NAMALWA (cell line): ENCODE results near the gene SORD.

Experiments
- DNase-seq: peaks from one replicate; pipeline ENCODE4 v3.0.0-alpha.2; 2015; ENCODE audit warnings: low spot score

Gene SORD

GRCh38 chr15:45116482-45117307, 93.7 kb downstream of the SORD start:
- no peak for DNase-seq

DNA sequence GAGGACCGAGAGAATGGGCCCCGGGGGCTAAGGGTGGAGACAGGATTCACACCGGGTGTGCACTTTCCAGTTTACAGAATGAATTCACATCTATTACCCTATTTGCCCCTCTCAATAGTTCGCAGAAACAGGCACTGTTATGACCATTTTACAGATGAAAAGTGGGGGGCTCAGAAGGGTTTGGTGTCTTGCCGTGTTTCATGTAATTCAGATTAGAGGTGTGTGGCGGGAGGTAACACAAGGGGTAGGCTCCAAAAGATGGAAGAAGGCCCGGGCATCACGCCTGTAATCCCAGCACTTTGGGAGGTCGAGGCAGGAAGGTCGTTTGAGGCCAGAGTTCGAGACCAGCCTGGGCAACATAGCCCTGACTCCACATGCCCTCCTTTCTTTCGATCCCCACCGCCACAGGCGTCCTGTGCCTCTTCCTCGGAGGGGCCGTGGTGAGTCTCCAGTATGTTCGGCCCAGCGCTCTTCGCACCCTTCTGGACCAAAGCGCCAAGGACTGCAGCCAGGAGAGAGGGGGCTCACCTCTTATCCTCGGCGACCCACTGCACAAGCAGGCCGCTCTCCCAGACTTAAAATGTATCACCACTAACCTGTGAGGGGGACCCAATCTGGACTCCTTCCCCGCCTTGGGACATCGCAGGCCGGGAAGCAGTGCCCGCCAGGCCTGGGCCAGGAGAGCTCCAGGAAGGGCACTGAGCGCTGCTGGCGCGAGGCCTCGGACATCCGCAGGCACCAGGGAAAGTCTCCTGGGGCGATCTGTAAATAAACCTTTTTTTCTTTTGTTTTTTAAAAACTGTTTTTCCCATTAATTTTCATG, 94.5 kb downstream of the SORD start:
- no peak for DNase-seq

- peak; percentile 94 for DNase-seq
These were observed 95.2 kb downstream of the SORD start for GRCh38 chr15:45118131-45118588.

DNA sequence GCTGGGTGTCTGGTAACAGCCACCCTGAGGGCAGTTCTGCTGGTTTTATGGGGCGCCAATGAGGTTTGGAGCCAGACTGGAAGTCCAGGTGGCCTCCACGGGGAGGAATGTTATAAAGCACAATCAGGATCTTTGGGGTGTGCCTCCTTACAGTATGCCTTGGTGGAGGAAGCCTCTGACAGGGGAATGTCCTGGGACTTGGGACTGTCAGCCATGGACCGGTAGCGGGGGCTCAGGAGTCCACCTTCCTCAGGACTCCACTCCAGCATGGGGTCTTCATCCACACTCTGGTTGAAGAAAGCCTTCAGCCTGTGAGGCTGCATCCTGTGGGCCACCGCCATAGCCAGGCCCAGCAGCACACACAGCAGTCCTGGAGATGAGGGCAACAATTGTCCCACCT, 96.0 kb downstream of the SORD start:
- no peak for DNase-seq

- no peak for DNase-seq
These were observed 97.3 kb downstream of the SORD start for GRCh38 chr15:45120081-45120972.

DNA sequence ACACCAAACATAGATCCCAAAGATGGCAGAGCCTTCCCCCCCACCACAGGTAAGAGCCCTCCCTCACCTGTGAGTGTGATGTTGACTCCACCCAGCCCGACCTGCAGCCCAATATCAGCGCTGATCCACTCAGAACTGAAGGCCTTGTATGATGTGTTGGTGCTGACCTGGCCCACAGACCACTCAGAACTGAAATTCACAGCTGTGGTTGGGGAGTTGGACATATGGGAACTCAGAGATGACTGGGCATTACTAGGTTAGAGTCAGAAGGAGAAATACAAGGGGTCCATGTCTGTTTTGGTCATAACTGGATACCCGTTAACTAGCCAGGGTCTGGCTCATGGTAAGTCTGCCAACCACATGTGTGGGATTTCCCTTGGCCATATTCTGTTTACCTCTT, 98.0 kb downstream of the SORD start:
- DNase-seq: no peak

DNA sequence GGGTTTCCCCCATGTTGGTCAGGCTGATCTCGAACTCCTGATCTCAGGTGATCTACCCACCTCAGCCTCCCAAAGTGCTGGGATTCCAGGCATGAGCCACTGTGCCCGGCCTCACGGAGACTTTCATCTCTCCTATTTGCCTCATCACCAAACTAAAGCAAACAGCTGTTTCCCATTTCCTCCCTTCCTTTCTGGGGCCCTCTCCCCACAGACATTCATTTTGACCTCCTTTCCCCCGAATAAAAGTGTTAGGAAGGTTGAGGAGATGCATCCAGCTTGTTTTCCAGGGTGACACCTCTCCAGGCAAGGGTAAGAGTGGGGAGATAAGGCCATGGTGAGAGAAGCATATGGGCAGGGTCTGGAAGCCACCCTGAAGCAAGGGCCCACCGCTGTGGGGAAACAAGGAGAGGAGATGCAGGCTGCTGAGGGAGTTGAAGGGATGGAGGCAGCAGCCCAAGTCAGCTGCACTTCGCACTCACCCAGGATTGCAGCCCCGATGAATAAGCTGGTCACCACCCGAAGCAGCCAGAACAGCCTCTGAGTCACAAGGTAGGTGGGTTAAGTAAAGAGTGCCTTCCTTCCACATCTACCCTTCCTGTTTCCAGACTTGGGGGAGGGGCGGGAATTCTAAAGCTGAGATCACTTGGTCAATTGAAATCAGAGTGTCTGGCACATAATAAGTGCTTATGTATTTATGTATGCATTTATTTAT, 98.9 kb downstream of the SORD start:
- no peak for DNase-seq

- DNase-seq: no peak
These were observed 99.7 kb downstream of the SORD start for GRCh38 chr15:45122719-45123118.

DNA sequence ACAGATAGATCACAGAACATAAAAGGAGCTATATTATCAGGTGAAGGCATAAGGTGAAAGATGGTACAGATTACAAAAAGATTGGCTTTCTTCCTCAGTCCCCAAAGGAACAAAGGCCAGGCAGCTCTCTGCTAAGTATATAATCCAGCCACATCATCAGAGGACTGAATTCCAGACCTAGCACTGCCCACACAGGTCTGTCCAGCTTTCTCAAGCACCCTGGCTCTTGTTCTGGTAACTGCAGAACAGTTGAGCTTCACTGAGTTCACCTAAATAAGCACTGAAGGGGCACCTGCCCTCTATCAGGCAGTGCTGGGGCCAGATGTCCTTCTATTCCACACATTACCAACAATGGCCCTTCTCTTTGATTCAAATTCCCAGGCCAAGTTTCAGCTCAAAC, 100.4 kb downstream of the SORD start:
- no peak for DNase-seq

- DNase-seq: peak; percentile 75
These were observed 103.7 kb downstream of the SORD start for GRCh38 chr15:45126535-45127158.
